Posterior vena cava (tissue), 2 donors: ENCODE results near the gene COX7A1. TPM values are rescaled to one million over a fixed set of nuclear protein-coding genes. Genes with fewer than 3 reads are reported as not detected.
A peak's percentile ranks its signal among the peaks of the same experiment; 100 is the strongest.
"Not testable (repeated sequence)": the region's sequence is repeated elsewhere in the genome, so short reads cannot be mapped to it uniquely, and the experiment has no call there.

Experiments
- DNase-seq: peaks from one replicate; pipeline ENCODE4 v3.0.0-alpha.2; 2020; ENCODE audit warnings: low spot score
- intact Hi-C, 2 donors: fragments of 100-400 bp; cut with DNase I; formaldehyde crosslinking; loops; one replicate each; pipeline versions ENCODE4 v1.14.1 to v1.14.2; 2022 to 2023
- long read RNA-seq, 2 donors: library from polyadenylated mRNA; unstranded; transcript quantifications; one replicate each; pipeline ENCODE4 v2.0.0, GENCODE V29; 2020 to 2021
- total RNA-seq, 2 donors: library from RNA; stranded (reverse); fragmentation: NEBNext Ultra II Directional; extraction: Animal tissue kit (Norgen Biotek cat#: 25700); gene quantifications; one replicate each; pipeline ENCODE4 v1.2.1, GENCODE V29; 2021
- donor health status: DM: yes; HTN: yes; CAD: no.
- donor health status: DM: yes; HTN: yes; CAD: no.

Gene COX7A1
- 100 to 1,000 TPM; 232 to 242 TPM for total RNA-seq
- long read RNA-seq, donor 1, transcript COX7A1-201 (4 exons, 762 nt), result major isoform, 34 of 36 reads
- long read RNA-seq, donor 1, partial matches to known transcripts, result 2 of 36 reads
- long read RNA-seq, donor 1, other reads (novel, unspliced or antisense), result 0 of 36 reads
- long read RNA-seq, donor 2, transcript COX7A1-201 (4 exons, 762 nt), result major isoform, 34 of 36 reads
- long read RNA-seq, donor 2, partial matches to known transcripts, result 1 of 36 reads
- long read RNA-seq, donor 2, other reads (novel, unspliced or antisense), result 1 of 36 reads

- peak; percentile 91 for DNase-seq
- intact Hi-C loops, result no loop called here
Measured at GRCh38 chr19:36152352-36153091, at the start of gene COX7A1. Gene COX7A1 (minus strand): TSS chr19:36152447. CDS start chr19:36152407, 40 bp downstream.

GRCh38 chr19:36201684-36202083, 49.4 kb upstream of the COX7A1 start:
- intact Hi-C loops, result no loop called here
- no peak for DNase-seq

- intact Hi-C loops, result no loop called here
Measured at GRCh38 chr19:36198119-36198518, 45.9 kb upstream of the COX7A1 start.

GRCh38 chr19:36196249-36196648, 44.0 kb upstream of the COX7A1 start:
- DNase-seq, result no peak
- intact Hi-C loops, result no loop called here

More at GRCh38 chr19:36198119-36198518, 45.9 kb upstream of the COX7A1 start:
- DNase-seq, result no peak

GRCh38 chr19:36186722-36187121, 34.5 kb upstream of the COX7A1 start:
- DNase-seq, intact Hi-C loops: not testable (repeated sequence)

- DNase-seq, result no peak
- intact Hi-C loops, result no loop called here
Measured at GRCh38 chr19:36183245-36183628, 31.0 kb upstream of the COX7A1 start.

GRCh38 chr19:36182612-36183244, 30.5 kb upstream of the COX7A1 start:
- intact Hi-C loops, result no loop called here

GRCh38 chr19:36179077-36179476, 26.8 kb upstream of the COX7A1 start:
- peak; percentile 14 for DNase-seq
- intact Hi-C loops, result not testable (repeated sequence)

More at GRCh38 chr19:36182612-36183244, 30.5 kb upstream of the COX7A1 start:
- DNase-seq, result no peak

GRCh38 chr19:36173846-36174245, 21.6 kb upstream of the COX7A1 start:
- intact Hi-C loops, result not testable (repeated sequence)

GRCh38 chr19:36172852-36173251, 20.6 kb upstream of the COX7A1 start:
- intact Hi-C loops, result no loop called here
- DNase-seq, result peak; percentile 13

More at GRCh38 chr19:36173846-36174245, 21.6 kb upstream of the COX7A1 start:
- not testable (repeated sequence) for DNase-seq

GRCh38 chr19:36169084-36169760, 17.0 kb upstream of the COX7A1 start:
- no peak for DNase-seq
- intact Hi-C loops, result loop anchor here in 1 of 2 donors (5.0 kb wide), 1 partner anchor 37 kb away; no protein-coding TSS in a partner anchor

GRCh38 chr19:36163813-36164212, 11.6 kb upstream of the COX7A1 start:
- no peak for DNase-seq
- intact Hi-C loops, result no loop called here

- intact Hi-C loops, result no loop called here
- no peak for DNase-seq
Measured at GRCh38 chr19:36160821-36161596, 8.8 kb upstream of the COX7A1 start.

GRCh38 chr19:36153126-36153525, 879 bp upstream of the COX7A1 start:
- DNase-seq, result no peak
- intact Hi-C loops, result no loop called here

- DNase-seq, result no peak
- intact Hi-C loops, result no loop called here
Measured at GRCh38 chr19:36152019-36152351, 262 bp downstream of the COX7A1 start.

- intact Hi-C loops, result no loop called here
- peak; percentile 86 for DNase-seq
Measured at GRCh38 chr19:36151144-36152018, 866 bp downstream of the COX7A1 start.

GRCh38 chr19:36150586-36150985, 1.7 kb downstream of the COX7A1 start:
- DNase-seq, result no peak
- intact Hi-C loops, result no loop called here
